SU-DHL-6 (cell line): ENCODE data around the gene UBAC1.

Experiments
- EZH2phosphoT487 ChIP-seq: fragments of 200-600 bp; sonication (generic), shearing (Covaris generic); conservative IDR thresholded peaks from 2 replicates; pipeline ENCODE4 v1.6.1; 2018; ENCODE audit warnings: mild to moderate bottlenecking, antibody characterized with exemption, low read length, moderate library complexity, mixed read lengths
- TF ChIP-seq, protein P1 (sequence below): fragments of 200-600 bp; sonication (generic); IDR thresholded peaks from one replicate; pipeline ENCODE4 v1.5.1; 2017; ENCODE audit warnings: antibody characterized with exemption, mild to moderate bottlenecking, low read length, moderate library complexity; ENCODE audit not compliant: insufficient read depth, poor library complexity, severe bottlenecking

DNA sequence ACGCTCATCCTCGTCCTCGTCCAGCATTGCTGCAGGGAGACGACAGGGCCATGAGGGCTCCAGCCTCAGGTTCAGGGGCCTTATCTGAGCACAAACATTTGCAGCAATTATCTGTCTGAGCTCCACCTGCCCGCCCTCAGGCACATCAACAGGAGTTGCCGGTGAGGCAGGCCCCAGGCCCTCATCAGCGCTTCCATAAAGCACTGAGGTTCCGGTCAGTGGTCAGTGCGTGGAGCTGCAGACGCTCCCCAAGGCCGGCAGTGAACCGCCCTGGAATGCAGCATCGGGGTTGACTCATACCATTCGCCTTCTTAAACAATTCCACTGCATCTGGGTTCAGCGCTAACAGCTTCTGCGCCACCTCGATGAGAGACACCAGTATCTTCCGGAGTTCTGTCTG is 15.2 kb downstream of the UBAC1 start:
- TF ChIP-seq, protein P1, sequence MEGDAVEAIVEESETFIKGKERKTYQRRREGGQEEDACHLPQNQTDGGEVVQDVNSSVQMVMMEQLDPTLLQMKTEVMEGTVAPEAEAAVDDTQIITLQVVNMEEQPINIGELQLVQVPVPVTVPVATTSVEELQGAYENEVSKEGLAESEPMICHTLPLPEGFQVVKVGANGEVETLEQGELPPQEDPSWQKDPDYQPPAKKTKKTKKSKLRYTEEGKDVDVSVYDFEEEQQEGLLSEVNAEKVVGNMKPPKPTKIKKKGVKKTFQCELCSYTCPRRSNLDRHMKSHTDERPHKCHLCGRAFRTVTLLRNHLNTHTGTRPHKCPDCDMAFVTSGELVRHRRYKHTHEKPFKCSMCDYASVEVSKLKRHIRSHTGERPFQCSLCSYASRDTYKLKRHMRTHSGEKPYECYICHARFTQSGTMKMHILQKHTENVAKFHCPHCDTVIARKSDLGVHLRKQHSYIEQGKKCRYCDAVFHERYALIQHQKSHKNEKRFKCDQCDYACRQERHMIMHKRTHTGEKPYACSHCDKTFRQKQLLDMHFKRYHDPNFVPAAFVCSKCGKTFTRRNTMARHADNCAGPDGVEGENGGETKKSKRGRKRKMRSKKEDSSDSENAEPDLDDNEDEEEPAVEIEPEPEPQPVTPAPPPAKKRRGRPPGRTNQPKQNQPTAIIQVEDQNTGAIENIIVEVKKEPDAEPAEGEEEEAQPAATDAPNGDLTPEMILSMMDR: no peak
- TF ChIP-seq EZH2phosphoT487: no peak
